ENCODE results near the gene PTPN14.

DNA sequence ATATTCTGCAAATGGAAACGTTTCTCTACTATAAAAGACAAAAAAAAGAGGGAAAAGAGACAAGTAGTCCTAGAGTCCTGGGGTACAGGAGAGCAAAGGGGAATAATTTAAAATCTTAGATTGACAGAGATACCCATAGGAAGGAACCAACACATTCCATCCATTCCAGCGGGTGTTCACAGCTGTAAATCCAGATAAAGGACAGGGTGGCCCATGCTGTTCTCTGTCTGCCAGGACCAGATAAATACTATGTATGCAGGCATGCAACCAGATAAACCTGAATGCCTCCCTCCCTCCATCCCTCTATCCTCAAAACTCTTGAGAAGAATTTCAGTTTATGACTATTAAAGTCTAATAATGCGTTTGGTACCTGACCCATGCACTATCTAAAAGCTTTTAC is 131.8 kb downstream of the PTPN14 start:
- TF ChIP-seq, protein P1, sequence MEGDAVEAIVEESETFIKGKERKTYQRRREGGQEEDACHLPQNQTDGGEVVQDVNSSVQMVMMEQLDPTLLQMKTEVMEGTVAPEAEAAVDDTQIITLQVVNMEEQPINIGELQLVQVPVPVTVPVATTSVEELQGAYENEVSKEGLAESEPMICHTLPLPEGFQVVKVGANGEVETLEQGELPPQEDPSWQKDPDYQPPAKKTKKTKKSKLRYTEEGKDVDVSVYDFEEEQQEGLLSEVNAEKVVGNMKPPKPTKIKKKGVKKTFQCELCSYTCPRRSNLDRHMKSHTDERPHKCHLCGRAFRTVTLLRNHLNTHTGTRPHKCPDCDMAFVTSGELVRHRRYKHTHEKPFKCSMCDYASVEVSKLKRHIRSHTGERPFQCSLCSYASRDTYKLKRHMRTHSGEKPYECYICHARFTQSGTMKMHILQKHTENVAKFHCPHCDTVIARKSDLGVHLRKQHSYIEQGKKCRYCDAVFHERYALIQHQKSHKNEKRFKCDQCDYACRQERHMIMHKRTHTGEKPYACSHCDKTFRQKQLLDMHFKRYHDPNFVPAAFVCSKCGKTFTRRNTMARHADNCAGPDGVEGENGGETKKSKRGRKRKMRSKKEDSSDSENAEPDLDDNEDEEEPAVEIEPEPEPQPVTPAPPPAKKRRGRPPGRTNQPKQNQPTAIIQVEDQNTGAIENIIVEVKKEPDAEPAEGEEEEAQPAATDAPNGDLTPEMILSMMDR (conservative IDR thresholded peaks at IDR 0.05), result no peak
- TF ChIP-seq ZFX (IDR thresholded peaks at IDR 0.05), result no peak

Measured in C4-2B (cell line).